SK-N-SH treated with all-trans-retinoic acid at 6 μM for 48 hours (cell line): Measurements from ENCODE around the gene FYTTD1.

ENCODE experiments used
- ESRRG ChIP-seq: fragments of 250-450 bp; sonication (Bioruptor Pico); IDR thresholded peaks from 2 replicates; pipeline ENCODE4 v1.6.1; 2021; ENCODE audit warnings: mild to moderate bottlenecking
- TOX ChIP-seq: fragments of 250-450 bp; sonication (Bioruptor Pico); IDR thresholded peaks from 2 replicates; pipeline ENCODE4 v1.8.0; 2021; ENCODE audit warnings: mild to moderate bottlenecking, moderate library complexity, borderline replicate concordance
- TF ChIP-seq, protein P1 (sequence below): fragments of 250-450 bp; sonication (Bioruptor Pico); IDR thresholded peaks from 2 replicates; pipeline ENCODE4 v1.8.0; 2020; ENCODE audit warnings: mild to moderate bottlenecking, moderate library complexity, borderline replicate concordance

DNA sequence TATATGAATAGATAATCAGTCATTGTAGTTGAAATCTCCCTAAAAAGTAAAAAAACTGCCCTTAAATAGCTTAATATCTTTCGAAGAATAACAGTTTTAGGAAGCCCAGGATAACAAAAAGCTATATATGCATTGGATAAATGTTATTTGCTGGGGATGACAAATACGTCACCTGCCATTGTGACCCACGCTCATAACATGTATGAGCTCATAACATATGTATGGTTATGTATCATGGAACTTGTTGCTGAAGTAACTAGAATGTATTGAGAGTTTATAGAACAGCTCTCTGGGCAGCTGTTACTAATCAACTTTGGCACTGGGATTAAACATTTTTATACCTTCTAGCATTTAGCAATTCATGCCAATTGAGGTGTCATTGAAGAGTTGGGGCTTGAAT, 39.6 kb downstream of the FYTTD1 start:
- no peak for TF ChIP-seq ESRRG
- TF ChIP-seq, protein P1, sequence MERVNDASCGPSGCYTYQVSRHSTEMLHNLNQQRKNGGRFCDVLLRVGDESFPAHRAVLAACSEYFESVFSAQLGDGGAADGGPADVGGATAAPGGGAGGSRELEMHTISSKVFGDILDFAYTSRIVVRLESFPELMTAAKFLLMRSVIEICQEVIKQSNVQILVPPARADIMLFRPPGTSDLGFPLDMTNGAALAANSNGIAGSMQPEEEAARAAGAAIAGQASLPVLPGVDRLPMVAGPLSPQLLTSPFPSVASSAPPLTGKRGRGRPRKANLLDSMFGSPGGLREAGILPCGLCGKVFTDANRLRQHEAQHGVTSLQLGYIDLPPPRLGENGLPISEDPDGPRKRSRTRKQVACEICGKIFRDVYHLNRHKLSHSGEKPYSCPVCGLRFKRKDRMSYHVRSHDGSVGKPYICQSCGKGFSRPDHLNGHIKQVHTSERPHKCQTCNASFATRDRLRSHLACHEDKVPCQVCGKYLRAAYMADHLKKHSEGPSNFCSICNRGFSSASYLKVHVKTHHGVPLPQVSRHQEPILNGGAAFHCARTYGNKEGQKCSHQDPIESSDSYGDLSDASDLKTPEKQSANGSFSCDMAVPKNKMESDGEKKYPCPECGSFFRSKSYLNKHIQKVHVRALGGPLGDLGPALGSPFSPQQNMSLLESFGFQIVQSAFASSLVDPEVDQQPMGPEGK (CRISPR knock-in tag), result no peak
- TF ChIP-seq TOX (CRISPR knock-in tag), result no peak
